GM12878 (cell line): ENCODE data around the gene FBXL7. TPM values are rescaled to one million over a fixed set of nuclear protein-coding genes. Genes with fewer than 3 reads are reported as not detected.

ENCODE experiments used
- ATAC-seq: fragments of 200-7000 bp; cut with Tn5 transposase; 3 replicates; pipeline ENCODE4 v1.9.1; 2020; ENCODE audit warnings: mild to moderate bottlenecking, moderate library complexity
- BruUV-seq: library from RNA; stranded (reverse); fragments of 400-500 nt; replicated peaks from 2 replicates; lab custom pipeline; 2021; lab: Mats Ljungman, UMichigan
- CTCF ChIA-PET: fragments of 300-600 bp; sonication (Branson Sonifier 250); formaldehyde crosslinking; extraction: SDS; loops from one replicate; lab custom pipeline; 2021; ENCODE audit warnings: inconsistent platforms; lab: Yijun Ruan, JAX
- POLR2A ChIA-PET: fragments of 350-600 bp; formaldehyde crosslinking; extraction: SDS; loops from one replicate; lab custom pipeline; 2021; ENCODE audit warnings: inconsistent platforms; lab: Charles Lee
- RAD21 ChIA-PET: fragments of 300-600 bp; sonication (Branson Sonifier 250); formaldehyde crosslinking; loops from one replicate; lab custom pipeline; 2023; ENCODE audit warnings: antibody characterized with exemption; ENCODE audit not compliant: unreplicated experiment; lab: Charles Lee
- SMC1A ChIA-PET: fragments of 300-600 bp; sonication (Branson Sonifier 250); formaldehyde crosslinking; loops from one replicate; lab custom pipeline; 2023; ENCODE audit not compliant: unreplicated experiment, uncharacterized antibody; lab: Charles Lee
- DNase-seq: peaks from one replicate; pipeline ENCODE4 v3.0.0-alpha.2; 2011; ENCODE audit warnings: low read depth, low spot score
- FAIRE-seq: peaks from 3 replicates; lab custom pipeline; 2011; peaks lifted over from hg19 to GRCh38; lab: Jason Lieb, UNC
- H2AFZ ChIP-seq: 2 replicates; pipeline ENCODE4 v1.6.0; 2011; ENCODE audit warnings: low read depth, low read length, control low read depth; ENCODE audit not compliant: control insufficient read depth
- H3K27ac ChIP-seq: 2 replicates; pipeline ENCODE4 v1.5.1; 2011; ENCODE audit warnings: control low read depth; ENCODE audit not compliant: control insufficient read depth, insufficient read depth
- H3K27me3 ChIP-seq, 2 experiments: replicated peaks in 1 of 2; 2 replicates each; pipeline versions ENCODE4 v1.6.0 to v1.6.1; 2011; ENCODE audit warnings: low read length in 1 of 2; ENCODE audit not compliant: control insufficient read depth in 2 of 2, insufficient read depth in 2 of 2
- H3K36me3 ChIP-seq, 2 experiments: 2 replicates each; pipeline ENCODE4 v1.5.1; 2011; ENCODE audit warnings: low read length in 1 of 2; ENCODE audit not compliant: control insufficient read depth in 2 of 2, insufficient read depth in 2 of 2
- H3K4me1 ChIP-seq: 2 replicates; pipeline ENCODE4 v1.6.1; 2011; ENCODE audit warnings: mild to moderate bottlenecking, low read length, moderate library complexity, mixed read lengths; ENCODE audit not compliant: control insufficient read depth, insufficient read depth
- H3K4me2 ChIP-seq: 2 replicates; pipeline ENCODE4 v1.6.0; 2011; ENCODE audit warnings: control low read depth; ENCODE audit not compliant: control insufficient read depth, insufficient read depth
- H3K4me3 ChIP-seq: fragments of 200-600 bp; sonication (generic); 2 replicates; pipeline ENCODE4 v1.5.1; 2016
- H3K79me2 ChIP-seq: 2 replicates; pipeline ENCODE4 v1.6.0; 2011; ENCODE audit warnings: low read length; ENCODE audit not compliant: control insufficient read depth, insufficient read depth
- H3K9ac ChIP-seq: 2 replicates; pipeline ENCODE4 v1.8.0; 2011; ENCODE audit warnings: low read length, control low read depth, mixed read lengths; ENCODE audit not compliant: control insufficient read depth, insufficient read depth
- H3K9me3 ChIP-seq: replicated peaks from 3 replicates; pipeline ENCODE4 v1.5.1; 2011; ENCODE audit warnings: mild to moderate bottlenecking, low read length; ENCODE audit not compliant: control insufficient read depth, insufficient read depth
- H4K20me1 ChIP-seq: 2 replicates; pipeline ENCODE4 v1.6.0; 2011; ENCODE audit not compliant: control insufficient read depth, insufficient read depth
- E2F4 ChIP-seq: IDR thresholded peaks from 2 replicates; pipeline ENCODE4 v1.6.1; 2012; ENCODE audit warnings: low read depth, low read length, improper control_type of control experiment
- HDAC6 ChIP-seq: fragments of 200-600 bp; sonication (generic); IDR thresholded peaks from one replicate; pipeline ENCODE4 v1.8.0; 2017; ENCODE audit warnings: antibody characterized with exemption; ENCODE audit not compliant: unreplicated experiment
- NFIC ChIP-seq: IDR thresholded peaks from 2 replicates; pipeline ENCODE4 v1.6.1; 2012; ENCODE audit warnings: low read depth, mild to moderate bottlenecking, inconsistent platforms, low read length, moderate library complexity
- RFX5 ChIP-seq: IDR thresholded peaks from 2 replicates; pipeline ENCODE4 v1.6.1; 2011; ENCODE audit warnings: low read depth, low read length, improper control_type of control experiment
- SMAD5 ChIP-seq: IDR thresholded peaks from 2 replicates; pipeline ENCODE4 v1.6.1; 2016; ENCODE audit warnings: antibody characterized with exemption, low read depth
- SMARCA5 ChIP-seq: fragments of 450-650 bp; IDR thresholded peaks from 2 replicates; pipeline ENCODE4 v1.6.1; 2017; ENCODE audit warnings: mild to moderate bottlenecking
- YY1 ChIP-seq: IDR thresholded peaks from 2 replicates; pipeline ENCODE4 v1.6.1; 2011; ENCODE audit warnings: low read depth, mild to moderate bottlenecking, low read length
- ZNF592 ChIP-seq: fragments of 450-650 bp; IDR thresholded peaks from 2 replicates; pipeline ENCODE4 v1.6.1; 2017; ENCODE audit warnings: mild to moderate bottlenecking, moderate library complexity
- WGBS: methylation state at CpG from one replicate; pipeline ENCODE4 v1.1.6; 2016; ENCODE audit warnings: low lambda C conversion rate; ENCODE audit not compliant: insufficient replicate concordance, insufficient coverage; ENCODE audit errors: missing lambda C conversion rate; 5-methylcytosine and 5-hydroxymethylcytosine counted together
- in situ Hi-C: fragments of 300-500 bp; cut with MboI; formaldehyde crosslinking; loops from 9 replicates; pipeline ENCODE4 v1.14.3; 2018; ENCODE audit warnings: mixed read lengths
- intact Hi-C: fragments of 100-400 bp; cut with micrococcal nuclease; formaldehyde crosslinking; loops from one replicate; pipeline ENCODE4 v1.14.2; 2022; ENCODE audit not compliant: unreplicated experiment
- polyA plus RNA-seq, 11 experiments: library from polyadenylated mRNA; depleted of rRNA in 4 of 11; unstranded in 6 of 11; stranded (reverse) in 5 of 11; fragments of >200 nt; fragmentation: Nextera tagmentation in 4 of 11; fragmentation: Illumina TruSeq in 1 of 11; extraction: Ambion mirVana in 4 of 11; extraction: Trizol in 1 of 11; gene quantifications; 1 replicate in 1 of 11; 2 replicates in 10 of 11; pipeline versions ENCODE4 v1.2.1 to v1.2.3, GENCODE V29; 2011 to 2016; ENCODE audit warnings: inconsistent platforms in 2 of 11, missing spikeins in 2 of 11, low read depth in 1 of 11
- total RNA-seq, 4 experiments: library from RNA; depleted of rRNA in 3 of 4; stranded (reverse); fragments of >200 nt in 3 of 4; fragmentation: Illumina TruSeq in 1 of 4; extraction: Trizol in 1 of 4; gene quantifications; 2 replicates each; pipeline versions ENCODE4 v1.2.1 to v1.2.3, GENCODE V29; 2013 to 2021
- TF ChIP-seq, protein P1 (sequence below): IDR thresholded peaks from 2 replicates; pipeline ENCODE4 v1.6.1; 2012; ENCODE audit warnings: low read length, inconsistent platforms

Gene FBXL7
- total and polyA plus RNA-seq, 10 of the 15 experiments (the other 5 are each of a cell fraction or from before 2014, with no cell fraction given), result 0.03 to 0.44 (median 0.16) TPM

GRCh38 chr5:15506146-15506545 is 6.2 kb downstream of the FBXL7 start:
- Histone ChIP-seq H3K4me1 (no peaks in the 10 kb centered on the region), H3K4me3 (no peak overlapping the region), H3K9ac (no peak overlapping the region), H2AFZ (no peak overlapping the region), H3K4me2 (no peak overlapping the region), H4K20me1 (no peaks in the 10 kb centered on the region), H3K36me3 (no peaks in the 10 kb centered on the region), H3K9me3 (no peaks in the 10 kb centered on the region), H3K79me2 (no peaks in the 10 kb centered on the region), H3K27me3 (0 out of 4 replicates have a peak, but pooled peaks cover 0 to 3% of the 10 kb centered on the region in 2 experiments), H3K27ac (no peak overlapping the region)
- no peak for ATAC-seq
- DNase-seq, result no peak
- FAIRE-seq, result no peak
- WGBS, result 36% methylated on average over 5 of the region's 5 CpGs
- intact Hi-C loops, result no loop called here
- CTCF ChIA-PET, result no interaction called here
- RAD21 ChIA-PET, result no interaction called here
- TF ChIP-seq NFIC (no peak), HDAC6 (no peak), E2F4 (no peak), ZNF592 (no peak), SMAD5 (no peak), SMARCA5 (no peak), YY1 (no peak), RFX5 (no peak)
- TF ChIP-seq, protein P1, sequence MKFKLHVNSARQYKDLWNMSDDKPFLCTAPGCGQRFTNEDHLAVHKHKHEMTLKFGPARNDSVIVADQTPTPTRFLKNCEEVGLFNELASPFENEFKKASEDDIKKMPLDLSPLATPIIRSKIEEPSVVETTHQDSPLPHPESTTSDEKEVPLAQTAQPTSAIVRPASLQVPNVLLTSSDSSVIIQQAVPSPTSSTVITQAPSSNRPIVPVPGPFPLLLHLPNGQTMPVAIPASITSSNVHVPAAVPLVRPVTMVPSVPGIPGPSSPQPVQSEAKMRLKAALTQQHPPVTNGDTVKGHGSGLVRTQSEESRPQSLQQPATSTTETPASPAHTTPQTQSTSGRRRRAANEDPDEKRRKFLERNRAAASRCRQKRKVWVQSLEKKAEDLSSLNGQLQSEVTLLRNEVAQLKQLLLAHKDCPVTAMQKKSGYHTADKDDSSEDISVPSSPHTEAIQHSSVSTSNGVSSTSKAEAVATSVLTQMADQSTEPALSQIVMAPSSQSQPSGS, result no peak
- in situ Hi-C loops, result no loop called here
- SMC1A ChIA-PET, result no interaction called here
- no TSS peak for BruUV-seq
- POLR2A ChIA-PET, result no interaction called here
